ENCODE data around the gene STK17A.
"Not testable (repeated sequence)": the region's sequence is repeated elsewhere in the genome, so short reads cannot be mapped to it uniquely, and the experiment has no call there.

Gene STK17A

DNA sequence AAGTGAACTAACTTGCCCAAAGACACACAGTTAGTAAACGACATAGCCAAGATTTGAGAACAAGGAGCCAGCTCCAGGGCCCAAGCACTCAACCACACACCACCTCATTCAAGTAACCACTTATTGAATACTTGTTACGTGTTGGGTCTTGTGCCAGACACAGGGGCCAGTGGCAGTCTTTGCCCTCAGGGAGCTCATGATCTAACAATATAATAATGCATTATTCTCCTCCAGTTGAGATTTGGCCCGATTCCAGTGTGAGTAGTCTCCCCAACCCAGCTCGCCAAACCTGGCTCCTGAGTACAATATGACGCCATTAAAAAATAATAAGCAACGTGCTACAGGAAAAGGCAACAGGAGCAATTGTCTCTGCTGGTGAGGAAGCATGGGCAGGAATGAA is 14.4 kb upstream of the STK17A start:
- DNase-seq (ENCODE audit: low read depth, low spot score) = no peak

DNA sequence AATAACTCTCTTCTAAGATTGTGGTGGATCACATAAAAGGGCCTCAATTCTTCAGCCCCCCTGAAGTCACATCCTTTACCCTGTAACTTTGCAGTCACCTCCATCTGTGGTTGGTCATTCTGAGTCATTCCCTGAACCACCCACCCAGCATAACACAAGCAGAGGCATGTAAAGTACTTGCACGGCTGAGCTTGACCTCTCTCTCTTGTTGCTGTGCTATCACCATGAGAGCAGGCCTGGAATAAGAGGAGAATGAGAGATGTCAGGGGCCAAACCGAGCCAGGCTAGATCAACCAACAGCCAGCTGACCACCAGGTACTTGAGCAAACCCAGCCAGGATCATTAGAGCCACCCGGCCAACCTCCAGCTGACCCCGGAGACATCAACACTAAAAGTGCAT is 13.5 kb upstream of the STK17A start:
- DNase-seq (ENCODE audit: low read depth, low spot score) = no peak

GRCh38 chr7:43570688-43571365 is 12.1 kb upstream of the STK17A start:
- no peak for DNase-seq (ENCODE audit: low read depth, low spot score)

DNA sequence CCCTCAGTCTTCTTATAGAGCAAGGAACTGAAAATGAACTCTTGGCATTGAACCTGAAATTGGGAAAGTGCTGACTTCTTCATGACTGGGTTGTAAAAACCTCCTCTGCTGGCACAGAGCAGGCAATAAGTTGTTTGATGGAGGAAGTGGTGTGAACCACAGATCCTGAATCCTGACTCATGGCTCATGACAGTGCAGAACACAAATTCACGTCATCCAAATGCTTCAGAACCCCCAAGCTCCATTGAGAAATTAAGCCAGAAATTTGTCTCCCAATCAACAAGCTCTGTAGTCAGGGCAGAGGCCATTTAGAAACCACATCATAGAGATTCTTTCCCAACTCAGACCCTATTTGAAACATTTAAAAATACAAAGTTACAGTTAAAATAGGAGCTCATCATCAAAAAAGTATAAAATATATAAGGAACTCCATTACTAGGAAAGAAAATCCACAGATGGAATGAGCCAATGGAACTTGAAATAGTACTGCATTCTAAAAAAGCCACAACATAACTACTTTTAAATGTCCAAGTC is 10.3 kb upstream of the STK17A start:
- DNase-seq (ENCODE audit: low read depth, low spot score) = no peak

GRCh38 chr7:43573832-43574231 is 9.1 kb upstream of the STK17A start:
- DNase-seq (ENCODE audit: low read depth, low spot score) = not testable (repeated sequence)

GRCh38 chr7:43575506-43575905 is 7.4 kb upstream of the STK17A start:
- no peak for DNase-seq (ENCODE audit: low read depth, low spot score)

- DNase-seq (ENCODE audit: low read depth, low spot score) = no peak
Observed at GRCh38 chr7:43576241-43576640, 6.7 kb upstream of the STK17A start.

GRCh38 chr7:43577485-43577951 is 5.4 kb upstream of the STK17A start:
- no peak for DNase-seq (ENCODE audit: low read depth, low spot score)

DNA sequence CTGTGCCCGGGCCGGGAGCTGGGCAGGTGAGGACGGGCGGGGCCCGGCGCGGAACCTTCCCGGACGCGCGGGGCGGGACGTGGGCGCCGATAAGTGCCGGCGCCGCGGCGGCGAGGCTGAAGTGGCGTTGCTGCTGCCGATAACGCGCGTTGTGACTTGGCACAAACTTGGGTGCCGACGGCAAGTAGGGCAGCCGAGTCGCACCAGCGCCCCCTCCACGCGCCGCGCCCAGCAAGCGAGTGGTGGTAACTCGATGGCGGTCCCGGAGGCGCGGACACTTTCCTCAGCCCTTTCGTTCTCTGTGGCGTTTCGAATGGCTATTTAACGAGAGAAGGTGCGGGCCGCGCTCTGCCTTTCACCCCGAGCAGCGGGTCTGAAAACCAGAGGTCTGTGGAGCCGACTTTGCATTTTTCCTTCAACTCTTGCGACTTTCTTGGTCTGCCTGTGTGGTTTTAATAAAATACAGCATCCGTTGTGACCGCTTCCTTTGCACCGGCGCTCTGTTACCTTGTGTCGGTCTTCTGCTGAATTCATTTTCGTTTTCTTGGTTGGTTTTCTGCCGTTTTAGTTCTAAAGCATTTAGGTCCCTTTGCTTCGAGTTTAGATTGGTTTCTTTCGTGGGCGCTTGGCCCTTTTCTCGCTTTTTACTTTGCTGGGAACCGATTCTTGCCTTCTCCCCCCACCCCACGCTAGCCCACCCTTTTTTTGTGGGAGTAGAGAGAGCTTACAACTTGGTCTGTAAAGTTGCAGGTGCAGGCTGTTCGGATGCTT is 701 bp downstream of the STK17A start:
- DNase-seq (ENCODE audit: low read depth, low spot score) = peak; percentile 46

DNA sequence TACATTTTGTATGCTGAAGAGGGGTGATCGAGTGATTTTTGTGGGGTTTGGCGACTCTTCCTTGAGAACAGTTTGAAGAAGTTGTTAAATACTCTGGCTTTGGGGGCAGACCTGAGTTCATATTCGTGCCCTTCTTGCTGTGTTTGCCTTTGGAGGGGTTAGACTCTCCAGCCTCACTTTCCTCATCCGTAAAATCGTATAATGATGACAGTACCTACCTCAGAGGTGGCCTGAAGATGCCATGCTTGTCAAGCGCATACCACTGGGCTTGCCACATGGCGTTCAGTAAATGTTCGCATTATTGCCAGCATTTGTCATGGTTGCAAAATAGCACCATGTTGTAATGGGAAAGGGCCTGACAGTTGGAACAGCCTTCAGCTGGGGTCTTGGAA is 1.3 kb downstream of the STK17A start:
- DNase-seq (ENCODE audit: low read depth, low spot score) = no peak

GRCh38 chr7:43584733-43585132 is 1.8 kb downstream of the STK17A start:
- not testable (repeated sequence) for DNase-seq (ENCODE audit: low read depth, low spot score)

GRCh38 chr7:43585562-43585961 is 2.7 kb downstream of the STK17A start:
- no peak for DNase-seq (ENCODE audit: low read depth, low spot score)

DNA sequence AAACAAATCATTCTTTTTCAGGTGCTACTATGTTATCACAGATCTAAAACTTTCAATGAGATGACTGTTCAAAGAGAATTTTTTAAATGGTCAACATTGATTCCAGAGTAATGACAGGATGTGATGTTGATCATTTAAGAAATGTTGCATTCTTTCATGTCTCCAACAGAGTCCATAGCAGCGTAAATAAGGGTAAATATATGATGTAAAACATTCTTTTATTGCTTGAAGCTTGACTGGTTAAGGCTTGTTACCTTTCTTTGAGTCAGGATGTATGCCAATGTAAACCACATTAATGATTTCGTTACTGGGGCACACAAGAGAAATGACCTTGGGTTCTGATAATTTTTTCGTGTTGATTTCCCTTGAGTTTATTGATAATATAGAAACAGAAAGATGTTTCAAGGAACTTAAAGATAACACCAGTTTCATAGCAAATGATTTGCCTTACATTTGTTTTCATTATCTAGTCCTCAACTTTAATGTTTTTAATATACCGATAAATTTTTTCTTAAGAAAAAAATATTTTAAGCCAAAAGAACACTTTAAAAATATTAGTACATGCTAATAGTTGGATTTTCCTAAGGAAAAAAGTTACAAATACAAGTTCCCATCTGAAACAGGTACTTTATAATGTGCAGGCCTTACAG is 3.5 kb downstream of the STK17A start:
- DNase-seq (ENCODE audit: low read depth, low spot score) = no peak

GRCh38 chr7:43588477-43589132 is 5.7 kb downstream of the STK17A start:
- no peak for DNase-seq (ENCODE audit: low read depth, low spot score)

DNA sequence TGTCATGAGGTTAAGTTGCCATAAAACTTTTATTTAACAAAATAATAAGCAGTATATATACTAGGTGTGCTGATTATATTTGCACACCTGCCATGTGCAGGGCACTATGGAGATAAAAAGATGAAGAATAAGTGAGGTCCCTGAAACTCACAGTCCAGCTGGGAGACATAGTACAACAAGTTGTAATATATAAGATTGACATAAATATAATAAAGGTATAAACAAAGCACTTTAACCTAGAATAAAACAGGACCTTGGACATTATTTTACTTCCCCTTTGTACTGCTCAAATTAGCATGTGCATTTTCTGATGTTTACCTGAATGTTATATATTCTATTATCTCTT is 6.2 kb downstream of the STK17A start:
- no peak for DNase-seq (ENCODE audit: low read depth, low spot score)

DNA sequence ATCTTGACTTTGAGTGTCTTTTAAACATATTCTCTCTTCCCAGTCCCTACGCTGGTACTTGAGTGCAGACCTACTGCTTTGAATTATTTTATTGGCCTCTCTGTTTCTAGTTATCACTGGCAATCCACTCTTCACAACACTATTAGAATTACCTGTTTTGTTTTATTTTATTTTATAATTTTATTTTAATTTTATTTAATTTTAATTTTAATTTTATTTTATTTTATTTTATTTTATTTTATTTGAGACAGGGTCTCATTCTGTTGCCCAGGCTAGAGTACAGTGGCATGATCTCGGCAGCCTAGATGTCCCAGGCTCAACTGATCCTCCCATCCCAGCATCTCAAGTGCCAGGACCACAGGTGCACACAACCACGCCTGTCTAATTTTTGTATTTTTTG is 6.8 kb downstream of the STK17A start:
- DNase-seq (ENCODE audit: low read depth, low spot score) = no peak

- DNase-seq (ENCODE audit: low read depth, low spot score) = no peak
Observed at GRCh38 chr7:43590862-43591557, 8.1 kb downstream of the STK17A start.

DNA sequence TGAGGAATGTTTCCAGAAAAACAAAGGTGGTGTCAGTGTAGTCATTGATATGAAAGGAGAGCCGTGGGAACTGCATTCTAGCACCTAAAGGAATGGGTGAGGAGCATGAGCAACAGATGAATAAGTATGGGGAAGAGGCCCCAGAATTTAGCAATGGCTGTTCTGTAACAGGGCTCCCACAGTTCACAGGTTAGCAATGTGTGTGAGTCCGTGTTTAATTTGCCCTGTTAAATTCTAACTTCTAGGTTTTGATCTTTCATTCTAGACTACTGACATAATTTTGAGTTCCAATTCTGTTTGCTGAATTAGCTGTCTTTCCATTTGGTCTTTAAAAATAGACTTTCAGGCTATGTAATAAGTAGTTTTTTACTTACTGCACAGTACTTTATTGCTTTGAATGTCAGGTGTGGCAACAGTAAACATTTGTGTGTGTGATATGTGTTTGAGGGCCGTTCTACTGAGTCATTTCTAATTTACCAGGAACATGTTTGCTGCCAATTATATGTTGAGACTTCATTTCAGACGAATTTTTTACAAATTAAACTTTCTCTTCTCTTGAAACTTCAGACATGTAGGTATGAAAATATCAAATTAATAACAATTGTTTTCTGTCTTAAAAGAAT is 8.8 kb downstream of the STK17A start:
- DNase-seq (ENCODE audit: low read depth, low spot score) = no peak

DNA sequence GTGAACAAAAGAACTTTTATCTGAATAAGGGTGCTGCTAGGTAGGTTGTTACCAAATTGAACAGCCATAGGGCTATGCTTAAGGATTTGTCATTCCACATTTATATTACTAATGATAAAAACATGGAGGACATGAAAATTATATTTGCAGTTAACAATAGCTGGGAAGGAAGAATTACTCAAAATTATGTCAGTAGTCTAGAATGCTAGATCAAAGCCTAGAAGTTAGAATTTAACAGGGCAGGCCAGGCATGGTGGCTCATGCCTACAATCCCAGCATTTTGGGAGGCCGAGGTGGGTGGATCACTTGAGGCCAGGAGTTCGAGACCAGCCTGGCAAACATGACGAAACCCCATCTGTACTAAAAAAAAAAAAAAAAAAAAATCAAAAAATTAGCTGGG is 9.4 kb downstream of the STK17A start:
- DNase-seq (ENCODE audit: low read depth, low spot score) = no peak

GRCh38 chr7:43593010-43593409 is 10.1 kb downstream of the STK17A start:
- no peak for DNase-seq (ENCODE audit: low read depth, low spot score)

GRCh38 chr7:43594020-43594419 is 11.1 kb downstream of the STK17A start:
- no peak for DNase-seq (ENCODE audit: low read depth, low spot score)
